ENCODE measurements around the gene CLPX. TPM values are rescaled to one million over a fixed set of nuclear protein-coding genes. Genes with fewer than 3 reads are reported as not detected.
A peak's percentile ranks its signal among the peaks of the same experiment; 100 is the strongest.
"Not testable (repeated sequence)": the region's sequence is repeated elsewhere in the genome, so short reads cannot be mapped to it uniquely, and the experiment has no call there.

CLPX gene
- total RNA-seq, 1 donor from 2014 or later, result 38.2 TPM

- TF ChIP-seq CTCF (IDR thresholded peaks at IDR 0.05), result no peak
- Histone ChIP-seq H3K27me3 (no peaks in the 10 kb centered on the region), H3K27ac (no peak overlapping the region), H3K9me3 (no peaks in the 10 kb centered on the region), H3K4me1 (no peaks in the 10 kb centered on the region), H3K4me3 (no peak overlapping the region), H3K36me3 (peaks cover 48% of the 10 kb centered on the region)
- DNase-seq (no peak), ATAC-seq (no peak)
- intact Hi-C loops (cut with DNase I), result no loop called here
Measured at GRCh38 chr15:65146438-65146837, 38.7 kb downstream of the CLPX start.

- ATAC-seq; H3K9me3 ChIP-seq; H3K36me3 ChIP-seq; DNase-seq; H3K4me3 ChIP-seq; H3K27me3 ChIP-seq; intact Hi-C loops (cut with DNase I); H3K27ac ChIP-seq; H3K4me1 ChIP-seq: not testable (repeated sequence)
Measured at GRCh38 chr15:65138631-65139030, 46.5 kb downstream of the CLPX start.

- H3K27me3 ChIP-seq; H3K4me3 ChIP-seq; ATAC-seq; DNase-seq; H3K36me3 ChIP-seq; H3K4me1 ChIP-seq; H3K9me3 ChIP-seq; intact Hi-C loops (cut with DNase I); H3K27ac ChIP-seq: not testable (repeated sequence)
Measured at GRCh38 chr15:65137893-65138292, 47.2 kb downstream of the CLPX start.

GRCh38 chr15:65137089-65137488, 48.1 kb downstream of the CLPX start:
- intact Hi-C loops (cut with DNase I); ATAC-seq; H3K4me3 ChIP-seq: not testable (repeated sequence)

GRCh38 chr15:65134538-65134937, 50.6 kb downstream of the CLPX start:
- intact Hi-C loops (cut with DNase I), result no loop called here
- Histone ChIP-seq H3K27ac (no peak overlapping the region), H3K36me3 (peaks cover 11% of the 10 kb centered on the region), H3K4me1 (peaks cover 18% of the 10 kb centered on the region), H3K9me3 (no peaks in the 10 kb centered on the region), H3K4me3 (no peak overlapping the region), H3K27me3 (no peaks in the 10 kb centered on the region)
- DNase-seq (no peak), ATAC-seq (no peak)
- no peak for TF ChIP-seq CTCF (IDR thresholded peaks at IDR 0.05)

More at GRCh38 chr15:65137089-65137488, 48.1 kb downstream of the CLPX start:
- H3K4me1 ChIP-seq, result peaks cover 10% of the 10 kb centered on the region
- not testable (repeated sequence) for H3K27ac ChIP-seq, H3K27me3 ChIP-seq, H3K9me3 ChIP-seq, DNase-seq, H3K36me3 ChIP-seq

- Histone ChIP-seq H3K27me3 (no peaks in the 10 kb centered on the region), H3K36me3 (peaks cover 20% of the 10 kb centered on the region), H3K27ac (peak within 1 kb of the TSS; percentile 85), H3K9me3 (no peaks in the 10 kb centered on the region), H3K4me3 (peak within 1 kb of the TSS; percentile 78), H3K4me1 (peaks cover 18% of the 10 kb centered on the region)
- DNase-seq, result peak; percentile 94
- intact Hi-C loops (cut with DNase I), result no loop called here
- ATAC-seq, result peak; percentile 93
- no peak for TF ChIP-seq CTCF (IDR thresholded peaks at IDR 0.05)
Measured at GRCh38 chr15:65133548-65134200, 51.5 kb downstream of the CLPX start, which contains the start of gene PDCD7. Gene PDCD7, minus strand, starts transcription at chr15:65133808. Its CDS starts 27 bp downstream, at chr15:65133781.

- peak overlapping the region; percentile 85 for H3K27ac ChIP-seq
- no peak for TF ChIP-seq CTCF (IDR thresholded peaks at IDR 0.05)
- intact Hi-C loops (cut with DNase I), result no loop called here
- peaks cover 18% of the 10 kb centered on the region for H3K4me1 ChIP-seq
- peak; percentile 87 for ATAC-seq
- peak; percentile 85 for DNase-seq
- H3K36me3 ChIP-seq, result peaks cover 26% of the 10 kb centered on the region
- no peaks in the 10 kb centered on the region for H3K27me3 ChIP-seq
- H3K9me3 ChIP-seq, result no peaks in the 10 kb centered on the region
- peak overlapping the region; percentile 78 for H3K4me3 ChIP-seq
Measured at GRCh38 chr15:65132878-65133547, 52.1 kb downstream of the CLPX start.
